Measurements from ENCODE around the gene ELP1. TPM values are rescaled to one million over a fixed set of nuclear protein-coding genes. Genes with fewer than 3 reads are reported as not detected.
"Not testable (repeated sequence)": the region's sequence is repeated elsewhere in the genome, so short reads cannot be mapped to it uniquely, and the experiment has no call there.

Gene ELP1
- total and polyA plus RNA-seq, 8 donors, result 22.9 to 50.6 (median 44.3) TPM

- Histone ChIP-seq H3K27me3 (no peaks in the 10 kb centered on the region), H3K36me3 (peaks cover 0 to 96% of the 10 kb centered on the region in 2 donors), H3K9me3 (no peaks in the 10 kb centered on the region), H3K4me1 (no peaks in the 10 kb centered on the region), H3K4me3 (no peak overlapping the region), H3K27ac (no peak overlapping the region)
- ATAC-seq (no peak), DNase-seq (no peak)
- intact Hi-C loops (cut with DNase I), result no loop called here
- no peak for TF ChIP-seq CTCF (IDR thresholded peaks at IDR 0.05)
These were observed 36.4 kb downstream of the ELP1 start for GRCh38 chr9:108897324-108898096.

DNA sequence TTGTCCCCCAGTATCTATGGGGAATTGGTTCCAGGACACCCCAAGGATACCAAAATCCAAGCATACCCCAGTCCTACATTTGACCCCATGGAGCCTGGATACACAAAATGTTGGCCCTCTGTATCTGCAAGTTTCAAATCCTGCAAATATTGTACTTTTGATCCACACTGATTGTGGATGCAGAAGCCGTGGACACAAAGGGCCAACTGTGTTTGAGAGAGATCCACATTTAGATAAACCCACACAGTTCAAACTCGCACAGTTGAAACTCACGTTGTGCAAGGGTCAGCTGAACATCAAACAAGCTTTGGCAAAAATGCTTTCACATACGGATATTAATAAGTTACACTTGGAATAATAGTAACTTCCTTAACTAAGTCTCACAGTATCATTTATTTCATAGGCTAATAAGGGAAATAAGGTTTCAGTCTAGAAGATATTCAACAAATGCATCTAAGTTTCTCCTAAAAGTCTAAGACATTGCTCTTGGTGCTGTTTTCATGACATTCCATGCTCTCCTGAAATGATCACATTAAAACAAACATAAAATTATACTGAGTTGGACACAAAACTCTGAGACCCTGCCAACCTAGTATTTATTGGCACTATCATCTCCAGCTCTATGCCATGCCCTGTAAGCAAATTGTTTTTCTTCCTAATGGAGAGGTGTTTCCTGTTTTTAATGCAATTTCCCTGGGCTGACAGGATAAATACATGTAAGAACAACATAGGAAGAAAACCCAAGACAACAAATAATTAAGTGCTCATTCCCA is 39.5 kb downstream of the ELP1 start:
- H3K27me3 ChIP-seq, result no peaks in the 10 kb centered on the region
- H3K9me3 ChIP-seq, result no peaks in the 10 kb centered on the region
- H3K4me1 ChIP-seq, result no peaks in the 10 kb centered on the region
- intact Hi-C loops (cut with DNase I), result no loop called here
- no peak overlapping the region for H3K4me3 ChIP-seq
- peaks cover 0 to 99% of the 10 kb centered on the region in 2 donors for H3K36me3 ChIP-seq
- no peak for TF ChIP-seq CTCF (IDR thresholded peaks at IDR 0.05)
- DNase-seq (no peak), ATAC-seq (no peak)
- H3K27ac ChIP-seq, result no peak overlapping the region

DNA sequence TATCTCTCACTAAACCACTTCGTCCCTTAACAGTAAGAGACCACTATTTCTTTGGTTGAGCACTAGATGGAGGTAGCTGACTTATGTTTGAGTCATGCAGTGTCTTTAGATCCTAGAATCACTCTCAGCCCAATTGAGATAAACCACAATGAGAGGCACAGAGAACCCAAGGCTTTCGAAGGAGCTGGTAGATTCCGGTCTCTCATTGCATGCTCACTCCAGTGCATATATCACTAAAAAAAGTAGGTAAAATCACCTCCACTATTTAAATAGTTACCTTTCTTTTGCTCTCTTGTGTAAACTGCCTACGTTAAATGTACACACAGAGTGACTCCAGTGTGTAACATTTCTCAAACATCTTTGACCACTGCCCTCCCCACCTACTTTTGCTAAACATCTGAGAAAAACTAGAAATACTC is 44.3 kb downstream of the ELP1 start:
- Histone ChIP-seq H3K36me3 (peaks cover 0 to 71% of the 10 kb centered on the region in 2 donors), H3K9me3 (no peaks in the 10 kb centered on the region), H3K27me3 (no peaks in the 10 kb centered on the region), H3K27ac (no peak overlapping the region), H3K4me3 (no peak overlapping the region), H3K4me1 (no peaks in the 10 kb centered on the region)
- intact Hi-C loops (cut with DNase I), result no loop called here
- no peak for TF ChIP-seq CTCF (IDR thresholded peaks at IDR 0.05)
- no peak for ATAC-seq
- peak in 1 of 4 donors; percentile 36 for DNase-seq

DNA sequence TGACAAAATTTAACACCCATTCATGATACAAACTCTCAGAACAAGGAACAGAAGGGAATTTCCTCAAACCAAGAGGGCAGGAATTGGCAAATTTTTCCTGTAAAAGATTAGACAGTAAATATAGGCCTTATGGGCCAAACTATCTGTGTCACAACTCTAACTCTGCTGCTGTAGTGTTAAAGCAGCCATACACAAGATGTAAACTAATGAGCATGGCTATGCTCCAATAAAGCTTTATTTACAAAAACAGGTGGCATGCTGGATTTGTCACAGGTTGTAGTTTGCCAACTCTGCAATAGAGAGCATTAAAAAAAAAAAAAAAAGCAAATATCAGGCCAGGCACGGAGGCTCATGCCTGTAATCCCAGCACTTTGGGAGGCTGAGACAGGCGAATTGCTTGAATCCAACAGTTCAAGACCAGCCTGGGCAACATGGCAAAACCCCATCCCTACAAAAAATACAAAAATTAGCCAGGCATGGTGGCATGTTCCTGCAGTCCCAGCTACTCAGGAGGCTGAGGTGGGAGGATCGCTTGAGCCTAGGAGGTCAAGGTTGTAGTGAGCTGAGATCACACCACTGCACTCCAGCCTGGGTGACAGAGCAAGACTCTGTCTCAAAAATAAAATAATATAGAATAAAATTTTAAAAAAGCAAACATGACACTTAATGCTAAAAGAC is 47.2 kb downstream of the ELP1 start:
- intact Hi-C loops (cut with DNase I); DNase-seq; H3K4me3 ChIP-seq; H3K27me3 ChIP-seq; H3K9me3 ChIP-seq; H3K4me1 ChIP-seq: not testable (repeated sequence)
- H3K36me3 ChIP-seq, result peaks cover 0 to 53% of the 10 kb centered on the region in 2 donors
- ATAC-seq, result peak; percentile 38
- H3K27ac ChIP-seq, result peak overlapping the region in 1 of 2 donors; percentile 15

DNA sequence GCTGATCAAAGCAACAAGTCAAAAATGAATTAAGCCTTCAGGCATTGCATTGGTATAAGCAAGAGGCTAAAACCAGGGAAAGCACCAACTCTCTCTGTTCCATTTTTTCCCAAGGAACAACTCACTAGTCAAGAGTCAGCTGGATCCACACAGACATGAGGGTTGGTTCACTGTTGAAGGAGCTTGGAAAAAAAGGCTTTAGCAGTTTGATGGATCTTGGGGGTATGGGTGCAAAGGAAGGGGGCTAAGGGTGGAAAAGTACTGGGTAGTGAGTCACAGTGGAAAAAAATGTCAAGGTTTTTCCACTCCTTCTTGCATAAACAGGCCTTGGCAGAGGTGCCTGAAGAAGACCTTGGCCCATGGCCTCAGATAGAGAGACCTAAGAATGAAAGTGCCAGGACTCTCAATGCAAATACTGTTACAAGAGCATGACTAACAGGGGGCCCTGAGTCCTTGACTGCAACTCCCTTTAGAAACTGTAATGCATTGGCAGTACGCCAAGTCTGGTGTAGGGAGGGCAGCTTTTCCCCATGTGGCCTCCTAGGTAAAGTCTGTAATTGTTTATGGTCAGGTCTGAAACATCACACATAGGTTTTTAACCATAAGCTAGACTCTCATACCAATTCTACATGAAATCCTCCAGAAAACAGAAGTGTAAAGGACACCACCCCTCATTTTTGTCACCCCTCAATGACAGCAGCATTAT is 48.1 kb downstream of the ELP1 start:
- Histone ChIP-seq H3K9me3 (no peaks in the 10 kb centered on the region), H3K27me3 (no peaks in the 10 kb centered on the region), H3K27ac (no peak overlapping the region), H3K4me1 (no peaks in the 10 kb centered on the region), H3K36me3 (peaks cover 0 to 53% of the 10 kb centered on the region in 2 donors), H3K4me3 (no peak overlapping the region)
- peak; percentile 85 for ATAC-seq
- peak in 1 of 4 donors; percentile 40 for DNase-seq
- TF ChIP-seq CTCF (IDR thresholded peaks at IDR 0.05), result no peak
- intact Hi-C loops (cut with DNase I), result no loop called here
